Natural killer cell (primary cell): ENCODE data around the gene MORN5. TPM values are rescaled to one million over a fixed set of nuclear protein-coding genes. Genes with fewer than 3 reads are reported as not detected.
A peak's percentile ranks its signal among the peaks of the same experiment; 100 is the strongest.

Source experiments
- ATAC-seq, 3 donors: fragments of 150-1000 bp in 2 of 3; fragments of 200-7000 bp in 1 of 3; cut with Tn5 transposase; 1 replicate in 1 of 3; 2 replicates in 2 of 3; pipeline ENCODE4 v1.10.0; 2021; ENCODE audit warnings: mild to moderate bottlenecking in 2 of 3, moderate library complexity in 2 of 3
- DNase-seq, 2 donors: peaks; one replicate each; pipeline versions ENCODE4 v3.0.0 to v3.0.0-alpha.2; 2013 to 2021; ENCODE audit warnings: mixed read lengths in 1 of 2
- H3K27ac ChIP-seq: one replicate; pipeline ENCODE4 v1.5.1; 2013; ENCODE audit warnings: mild to moderate bottlenecking, low read length
- H3K27me3 ChIP-seq: one replicate; pipeline ENCODE4 v1.6.1; 2013; ENCODE audit warnings: low read length; ENCODE audit not compliant: control insufficient read depth, insufficient read depth
- H3K36me3 ChIP-seq: one replicate; pipeline ENCODE4 v1.6.1; 2013; ENCODE audit warnings: low read length; ENCODE audit not compliant: control insufficient read depth, insufficient read depth
- H3K4me1 ChIP-seq: one replicate; pipeline ENCODE4 v1.6.1; 2013; ENCODE audit warnings: low read length; ENCODE audit not compliant: control insufficient read depth, insufficient read depth
- H3K4me3 ChIP-seq: one replicate; pipeline ENCODE4 v1.5.1; 2013; ENCODE audit warnings: low read length
- H3K9me3 ChIP-seq: one replicate; pipeline ENCODE4 v1.6.1; 2013; ENCODE audit warnings: low read length; ENCODE audit not compliant: control insufficient read depth, insufficient read depth
- H3K27ac Mint-ChIP-seq, 2 donors: one replicate each; pipeline ENCODE4 v1.8.0; 2022; ENCODE audit warnings: mild to moderate bottlenecking in 2 of 2, mixed read lengths in 2 of 2, moderate library complexity in 1 of 2
- H3K27me3 Mint-ChIP-seq, 2 donors: one replicate each; pipeline ENCODE4 v1.8.0; 2022; ENCODE audit warnings: low read depth in 2 of 2, mixed read lengths in 2 of 2
- H3K36me3 Mint-ChIP-seq: one replicate; pipeline ENCODE4 v1.8.0; 2022; ENCODE audit warnings: mixed read lengths
- H3K4me1 Mint-ChIP-seq, 2 donors: one replicate each; pipeline ENCODE4 v1.8.0; 2022; ENCODE audit warnings: mixed read lengths in 2 of 2
- H3K4me3 Mint-ChIP-seq: one replicate; pipeline ENCODE4 v1.8.0; 2022; ENCODE audit warnings: mild to moderate bottlenecking, moderate library complexity, mixed read lengths
- H3K9me3 Mint-ChIP-seq, 2 donors: one replicate each; pipeline ENCODE4 v1.8.0; 2022; ENCODE audit warnings: mixed read lengths in 2 of 2
- CTCF ChIP-seq: fragments of 200-600 bp; IDR thresholded peaks from one replicate; pipeline ENCODE4 v1.8.0; 2022; ENCODE audit warnings: antibody characterized with exemption
- WGBS: methylation state at CpG from one replicate; pipeline ENCODE4 v1.1.7; 2013; ENCODE audit warnings: missing lambda C conversion rate; ENCODE audit not compliant: insufficient coverage; 5-methylcytosine and 5-hydroxymethylcytosine counted together
- intact Hi-C: fragments of 100-400 bp; cut with micrococcal nuclease; formaldehyde crosslinking; loops from one replicate; pipeline ENCODE4 v1.14.2; 2022
- total RNA-seq, 4 donors: library from RNA; stranded (reverse); fragments of 120-200 nt in 1 of 4; gene quantifications; one replicate each; pipeline versions ENCODE4 v1.2.3 to v1.2.4, GENCODE V29; 2013 to 2022

Gene MORN5
- total RNA-seq, 3 donors from 2014 or later (not counting 1 experiment from before 2014, with no cell fraction given) = not detected

GRCh38 chr9:122209451-122209850 is 49.7 kb downstream of the MORN5 start:
- H3K27me3 Mint-ChIP-seq = peaks cover 16 to 19% of the 10 kb centered on the region in 2 donors
- H3K27ac ChIP-seq = no peak overlapping the region
- no peak overlapping the region for H3K4me3 Mint-ChIP-seq
- H3K36me3 ChIP-seq = no peaks in the 10 kb centered on the region
- DNase-seq (no peak), ATAC-seq (no peak)
- H3K9me3 Mint-ChIP-seq = no peaks in the 10 kb centered on the region
- WGBS = 92% methylated on average over 12 of the region's 12 CpGs
- no peak overlapping the region for H3K4me3 ChIP-seq
- TF ChIP-seq CTCF = no peak
- H3K4me1 ChIP-seq = peaks cover 10% of the 10 kb centered on the region
- intact Hi-C loops = no loop called here
- peaks cover 2 to 11% of the 10 kb centered on the region in 2 donors for H3K4me1 Mint-ChIP-seq
- no peak overlapping the region for H3K27ac Mint-ChIP-seq
- H3K27me3 ChIP-seq = peaks cover 21% of the 10 kb centered on the region
- no peaks in the 10 kb centered on the region for H3K9me3 ChIP-seq
- H3K36me3 Mint-ChIP-seq = no peaks in the 10 kb centered on the region

GRCh38 chr9:122212473-122213004 is 52.8 kb downstream of the MORN5 start:
- Histone ChIP-seq H3K36me3 (no peaks in the 10 kb centered on the region), H3K9me3 (no peaks in the 10 kb centered on the region), H3K27ac (no peak overlapping the region), H3K4me1 (peaks cover 10% of the 10 kb centered on the region), H3K4me3 (no peak overlapping the region), H3K27me3 (peaks cover 22% of the 10 kb centered on the region)
- intact Hi-C loops = no loop called here
- no peak for TF ChIP-seq CTCF
- Mint-ChIP-seq H3K27me3 (peaks cover 42% of the 10 kb centered on the region in 2 donors), H3K27ac (no peak overlapping the region), H3K36me3 (no peaks in the 10 kb centered on the region), H3K9me3 (no peaks in the 10 kb centered on the region), H3K4me1 (peaks cover 4 to 14% of the 10 kb centered on the region in 2 donors), H3K4me3 (peak overlapping the region; percentile 69)
- 90% methylated on average over 7 of the region's 7 CpGs for WGBS
- ATAC-seq = no peak
- no peak for DNase-seq

- DNase-seq (no peak), ATAC-seq (no peak)
- Histone ChIP-seq H3K27ac (no peak overlapping the region), H3K27me3 (peaks cover 22% of the 10 kb centered on the region), H3K4me1 (peaks cover 10% of the 10 kb centered on the region), H3K9me3 (no peaks in the 10 kb centered on the region), H3K4me3 (no peak overlapping the region), H3K36me3 (no peaks in the 10 kb centered on the region)
- no peak for TF ChIP-seq CTCF
- H3K36me3 Mint-ChIP-seq = no peaks in the 10 kb centered on the region
- H3K27me3 Mint-ChIP-seq = peaks cover 47 to 48% of the 10 kb centered on the region in 2 donors
- peak overlapping the region; percentile 69 for H3K4me3 Mint-ChIP-seq
- WGBS = 45% methylated on average over 20 of the region's 20 CpGs
- no peaks in the 10 kb centered on the region for H3K9me3 Mint-ChIP-seq
- peaks cover 4 to 17% of the 10 kb centered on the region in 2 donors for H3K4me1 Mint-ChIP-seq
- intact Hi-C loops = no loop called here
- H3K27ac Mint-ChIP-seq = peak overlapping the region in 1 of 2 donors; percentile 67
Observed at GRCh38 chr9:122213102-122213588, 53.4 kb downstream of the MORN5 start.
